Testis (tissue), 2 donors: Measurements from ENCODE around the gene PSMF1.

ENCODE experiments used
- POLR2A ChIP-seq: fragments of 450-650 bp; IDR thresholded peaks from one replicate; pipeline ENCODE4 v1.6.1; 2017; ENCODE audit warnings: antibody characterized with exemption, mild to moderate bottlenecking, moderate library complexity
- TF ChIP-seq, protein P1 (sequence below), 3 experiments: fragments of 450-650 bp in 2 of 3; fragments of 200-600 bp in 1 of 3; sonication (generic) in 1 of 3; IDR thresholded peaks; one replicate each; pipeline ENCODE4 v1.5.1; 2016 to 2019; ENCODE audit warnings: antibody characterized with exemption in 3 of 3, mild to moderate bottlenecking in 2 of 3, moderate library complexity in 1 of 3

DNA sequence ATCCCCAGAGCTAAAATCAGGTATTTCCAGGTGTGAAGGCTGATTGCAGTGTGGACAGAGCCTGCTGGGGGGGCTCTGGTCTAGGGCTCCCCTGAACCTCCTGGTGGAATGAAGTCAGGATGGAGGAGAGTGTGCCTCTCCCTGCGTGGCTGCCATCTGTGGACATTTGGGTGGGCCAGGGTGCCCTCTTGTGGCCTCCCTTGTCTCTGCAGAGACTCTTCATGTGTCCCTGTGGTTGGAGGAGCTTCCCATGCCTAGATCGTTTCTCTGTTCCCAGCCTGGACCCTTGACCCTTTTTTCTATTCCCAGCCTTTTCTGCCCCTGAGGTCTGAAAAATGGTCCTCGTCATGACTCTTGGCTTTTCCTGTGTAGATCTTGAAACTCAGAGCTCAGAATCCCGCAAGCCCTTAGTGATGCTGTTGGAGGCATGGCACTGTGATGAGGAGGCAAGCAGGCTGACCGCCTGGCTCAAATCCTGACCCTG, 9.9 kb upstream of the PSMF1 start:
- TF ChIP-seq, protein P1, sequence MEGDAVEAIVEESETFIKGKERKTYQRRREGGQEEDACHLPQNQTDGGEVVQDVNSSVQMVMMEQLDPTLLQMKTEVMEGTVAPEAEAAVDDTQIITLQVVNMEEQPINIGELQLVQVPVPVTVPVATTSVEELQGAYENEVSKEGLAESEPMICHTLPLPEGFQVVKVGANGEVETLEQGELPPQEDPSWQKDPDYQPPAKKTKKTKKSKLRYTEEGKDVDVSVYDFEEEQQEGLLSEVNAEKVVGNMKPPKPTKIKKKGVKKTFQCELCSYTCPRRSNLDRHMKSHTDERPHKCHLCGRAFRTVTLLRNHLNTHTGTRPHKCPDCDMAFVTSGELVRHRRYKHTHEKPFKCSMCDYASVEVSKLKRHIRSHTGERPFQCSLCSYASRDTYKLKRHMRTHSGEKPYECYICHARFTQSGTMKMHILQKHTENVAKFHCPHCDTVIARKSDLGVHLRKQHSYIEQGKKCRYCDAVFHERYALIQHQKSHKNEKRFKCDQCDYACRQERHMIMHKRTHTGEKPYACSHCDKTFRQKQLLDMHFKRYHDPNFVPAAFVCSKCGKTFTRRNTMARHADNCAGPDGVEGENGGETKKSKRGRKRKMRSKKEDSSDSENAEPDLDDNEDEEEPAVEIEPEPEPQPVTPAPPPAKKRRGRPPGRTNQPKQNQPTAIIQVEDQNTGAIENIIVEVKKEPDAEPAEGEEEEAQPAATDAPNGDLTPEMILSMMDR (IDR thresholded peaks at IDR 0.05): peak in 2 of 3 experiments; percentile 24 to 57
- TF ChIP-seq POLR2A: no peak
